HG03558 (cell line): ENCODE results near the gene PKP4.
"Not testable (repeated sequence)": the region's sequence is repeated elsewhere in the genome, so short reads cannot be mapped to it uniquely, and the experiment has no call there.

ENCODE experiments used
- ATAC-seq: cut with Tn5 transposase; IDR thresholded peaks from one replicate; pipeline ENCODE4 v1.9.1; 2021; ENCODE audit warnings: moderate number of reproducible peaks; ENCODE audit not compliant: unreplicated experiment; ENCODE audit errors: extremely low read depth

The PKP4 gene

DNA sequence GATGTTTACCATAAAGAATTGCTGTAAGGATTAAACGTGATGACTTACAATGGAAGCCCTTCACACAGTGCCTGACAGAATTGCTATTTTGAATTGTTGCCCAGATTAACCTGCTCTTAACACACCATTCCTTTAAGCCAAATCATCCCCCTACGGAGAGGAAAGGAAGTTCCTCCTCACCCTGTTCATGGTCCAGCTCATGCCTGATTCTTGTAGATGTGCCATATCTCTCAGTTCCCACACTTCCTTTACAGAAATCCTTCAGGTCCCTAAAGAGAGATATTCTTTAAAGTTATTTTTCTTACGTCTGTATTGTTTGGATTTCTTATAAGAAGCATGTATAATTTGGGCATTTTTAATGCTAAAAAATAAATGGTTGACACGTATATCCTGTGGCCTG, 210.8 kb downstream of the PKP4 start:
- no peak for ATAC-seq

DNA sequence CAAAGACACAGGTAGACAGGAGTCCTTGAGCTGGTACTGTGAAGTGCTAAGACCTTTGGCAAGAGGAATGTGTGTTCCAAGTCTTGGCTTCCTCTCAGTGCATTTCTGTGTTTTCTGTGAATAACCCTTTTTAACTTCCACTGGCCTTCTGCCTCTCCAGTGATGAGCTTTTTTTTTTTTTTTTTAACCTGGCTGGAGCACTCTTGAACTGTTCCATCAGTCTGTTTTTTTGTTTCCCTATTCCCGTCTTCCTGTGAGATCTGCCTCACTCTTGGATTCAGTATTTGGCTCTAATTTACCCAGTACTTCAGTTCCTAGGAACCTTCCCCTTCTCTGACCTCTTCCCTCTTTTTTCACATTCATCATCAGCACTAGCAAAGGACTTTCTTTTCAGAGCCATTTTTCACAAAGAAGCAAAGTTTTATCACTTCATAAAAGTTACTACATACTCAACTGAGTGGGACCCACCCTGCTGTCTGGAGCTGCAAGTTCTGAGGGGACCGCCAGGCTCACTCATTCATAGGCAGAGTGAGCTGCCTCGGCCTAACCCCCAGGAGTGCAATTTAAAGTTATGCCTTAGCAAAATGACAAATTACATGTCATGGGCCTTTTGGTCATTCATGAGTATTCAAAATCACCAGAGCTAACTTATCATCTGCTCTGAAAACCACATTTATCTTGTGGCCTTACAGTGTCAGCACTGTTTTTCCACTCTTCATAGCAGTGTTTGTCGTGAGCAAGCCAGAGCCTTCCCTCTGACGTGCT, 211.4 kb downstream of the PKP4 start:
- no peak for ATAC-seq

DNA sequence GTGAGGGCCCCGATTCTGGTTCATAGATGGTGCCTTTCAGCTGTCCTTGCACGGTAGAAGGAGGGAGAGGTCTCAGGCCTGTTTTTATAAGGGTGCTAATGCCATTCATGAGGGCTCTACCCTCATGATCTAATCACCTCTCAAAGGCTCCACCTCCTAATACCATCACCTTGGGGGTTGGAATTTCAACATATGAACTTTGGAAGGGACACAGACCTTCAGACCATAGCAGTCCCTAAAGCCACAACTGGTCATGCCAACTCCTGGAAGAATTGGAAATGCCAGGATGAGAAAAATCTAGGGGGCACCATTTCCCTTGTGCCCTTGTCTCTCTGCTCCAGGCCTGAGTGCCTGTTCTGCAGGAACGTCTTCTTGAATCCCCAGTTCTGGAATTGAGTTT, 213.5 kb downstream of the PKP4 start:
- no peak for ATAC-seq

- ATAC-seq = no peak
These were observed 214.9 kb downstream of the PKP4 start for GRCh38 chr2:158671360-158672245.

DNA sequence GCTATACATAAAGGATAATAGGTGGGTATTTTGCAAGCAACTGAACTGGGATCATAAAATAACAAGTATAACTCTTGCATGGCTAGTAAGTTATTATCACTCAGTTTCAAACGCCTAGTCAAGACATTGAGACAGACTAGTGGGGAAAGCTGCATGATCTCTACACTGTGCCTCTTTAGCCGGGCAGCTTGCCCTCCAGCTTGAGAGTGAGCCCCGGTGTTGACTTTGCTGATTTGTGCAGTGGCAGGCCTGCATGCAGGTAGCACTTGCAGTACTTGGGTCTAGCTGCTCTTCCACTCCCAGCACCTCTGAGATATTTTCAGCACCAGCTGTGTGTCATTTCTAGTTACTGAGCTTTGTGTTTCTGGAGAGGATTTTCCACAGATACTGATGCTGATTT, 219.5 kb downstream of the PKP4 start:
- no peak for ATAC-seq

DNA sequence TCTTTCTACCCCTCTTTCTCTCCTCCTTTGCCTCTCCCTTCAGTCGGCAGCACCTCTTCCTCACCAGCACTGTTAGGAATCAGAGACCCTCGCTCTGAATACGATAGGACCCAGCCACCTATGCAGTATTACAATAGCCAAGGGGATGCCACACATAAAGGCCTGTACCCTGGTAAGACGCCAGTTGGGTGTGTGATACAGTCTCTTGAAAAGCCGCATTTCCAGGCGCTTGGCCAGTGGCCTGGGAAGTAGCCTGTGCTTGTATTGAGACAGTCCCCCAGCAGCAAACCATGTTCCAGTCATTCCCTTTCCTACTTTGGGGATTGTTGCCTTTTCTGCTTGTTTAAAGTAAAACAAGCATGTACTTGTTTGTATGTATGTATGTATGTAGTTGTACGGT, 219.9 kb downstream of the PKP4 start:
- ATAC-seq = no peak

- no peak for ATAC-seq
These were observed 220.8 kb downstream of the PKP4 start for GRCh38 chr2:158677542-158677941.

- no peak for ATAC-seq
These were observed 225.1 kb downstream of the PKP4 start for GRCh38 chr2:158681816-158682215.

- no peak for ATAC-seq
These were observed 228.9 kb downstream of the PKP4 start for GRCh38 chr2:158685646-158686045.

- ATAC-seq = no peak
These were observed 229.5 kb downstream of the PKP4 start for GRCh38 chr2:158686210-158686691.

DNA sequence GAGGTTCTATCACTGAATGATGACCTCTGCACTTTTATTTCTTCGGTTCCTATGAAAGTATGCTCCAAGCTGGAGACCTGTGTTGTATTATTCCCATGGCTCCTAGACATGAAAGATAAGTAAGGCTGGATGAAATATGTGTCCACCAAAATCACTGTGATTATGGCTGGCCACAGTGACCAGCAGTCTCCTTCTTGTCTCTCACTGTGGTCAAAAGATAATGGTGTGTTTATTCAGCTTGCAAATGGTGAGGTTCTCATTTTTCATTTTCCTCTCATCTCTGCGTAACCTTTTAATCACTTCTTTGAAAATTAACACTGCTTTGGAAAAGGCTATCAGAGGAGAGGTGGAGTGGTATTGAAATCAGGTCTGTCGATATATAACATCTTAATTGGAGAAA, 230.6 kb downstream of the PKP4 start:
- no peak for ATAC-seq

DNA sequence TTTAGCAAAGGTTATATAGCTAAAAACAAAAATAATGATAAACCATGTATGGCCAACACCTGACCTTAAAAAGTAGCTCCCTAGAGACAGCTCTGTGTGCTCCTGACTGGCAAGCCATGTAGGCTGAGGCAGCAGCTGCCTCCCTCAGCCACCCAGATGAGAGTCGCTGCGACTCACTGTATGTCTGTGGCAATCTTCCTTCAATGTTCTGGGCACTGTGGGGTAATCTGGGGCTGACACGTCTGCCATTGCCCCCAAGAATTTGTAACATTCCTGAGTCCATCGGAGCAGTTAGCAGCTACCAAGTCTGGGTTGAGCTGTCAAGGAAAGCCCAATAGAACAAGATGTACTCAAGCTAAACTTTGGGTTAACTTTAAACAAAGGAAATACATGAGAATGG, 232.0 kb downstream of the PKP4 start:
- ATAC-seq = no peak

DNA sequence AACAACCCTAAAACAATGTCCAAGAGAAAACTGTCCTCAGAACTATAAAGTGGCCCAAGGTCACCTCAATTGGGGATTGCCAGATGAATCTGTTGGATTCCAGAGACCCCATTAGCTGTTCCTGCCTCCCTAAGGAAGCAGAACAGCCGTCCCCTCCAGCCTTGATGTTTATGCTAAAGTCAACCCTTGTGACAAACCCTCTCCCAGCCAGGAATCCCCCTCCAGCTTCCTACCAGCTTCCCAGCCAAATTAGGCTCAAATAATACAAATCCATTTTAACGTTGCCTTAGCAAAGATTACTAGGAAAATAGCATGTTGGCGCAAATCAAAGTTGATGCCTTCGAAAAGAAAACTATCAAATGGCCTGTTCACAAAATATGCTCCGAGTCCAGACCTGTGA, 232.6 kb downstream of the PKP4 start:
- no peak for ATAC-seq

DNA sequence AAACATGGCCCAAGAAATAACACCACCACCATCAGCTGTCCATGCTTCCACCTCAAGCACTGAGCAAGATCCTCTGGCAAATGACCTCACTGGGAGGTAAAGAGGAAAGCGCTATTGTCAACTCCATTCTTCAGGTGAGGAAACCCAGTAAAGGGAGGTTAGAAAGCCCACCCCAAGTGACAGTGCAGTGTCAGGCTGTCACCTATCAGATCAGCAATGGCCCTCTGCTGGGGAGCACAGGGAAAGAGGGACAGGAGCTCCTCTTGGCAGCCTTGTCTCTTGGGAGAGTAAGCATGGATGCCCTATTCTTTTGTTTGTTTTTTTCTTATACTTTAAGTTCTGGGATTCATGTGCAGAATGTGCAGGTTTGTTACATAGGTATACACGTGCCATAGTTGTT, 234.1 kb downstream of the PKP4 start:
- ATAC-seq = no peak

- no peak for ATAC-seq
These were observed 234.9 kb downstream of the PKP4 start for GRCh38 chr2:158691619-158692018.

DNA sequence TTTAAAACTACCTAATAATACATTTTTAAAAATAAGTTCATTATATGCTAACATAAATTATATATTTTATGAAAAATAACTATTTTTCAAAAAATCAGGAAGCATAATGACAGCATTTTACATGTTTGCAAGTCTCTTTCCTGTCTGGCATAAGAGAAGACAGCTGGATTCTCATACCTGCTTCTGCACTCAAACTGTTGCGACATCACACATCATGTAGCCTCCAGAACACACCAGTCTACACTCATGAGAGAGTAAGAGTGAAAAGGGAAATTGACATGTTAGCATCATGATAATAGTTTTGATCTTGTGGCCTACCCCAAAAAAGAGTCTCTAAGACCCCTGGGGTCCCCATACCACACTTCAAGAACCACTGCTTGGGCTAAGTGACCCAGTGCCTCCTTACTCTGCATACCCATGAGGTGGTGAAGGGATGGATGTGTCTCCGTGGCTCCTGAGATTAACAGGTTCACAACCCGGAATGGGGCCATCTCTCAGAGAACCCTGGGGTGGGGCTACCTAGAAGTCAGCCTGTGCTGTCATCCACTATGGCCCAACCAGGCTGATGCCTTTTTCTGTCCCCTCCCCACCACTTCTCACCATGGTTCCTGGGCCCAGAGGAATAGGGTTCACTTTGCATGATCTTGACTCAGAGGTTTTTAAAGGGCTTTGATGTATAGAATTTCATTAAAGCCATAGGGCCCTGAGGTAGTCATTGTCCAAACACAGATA, 235.8 kb downstream of the PKP4 start:
- no peak for ATAC-seq

DNA sequence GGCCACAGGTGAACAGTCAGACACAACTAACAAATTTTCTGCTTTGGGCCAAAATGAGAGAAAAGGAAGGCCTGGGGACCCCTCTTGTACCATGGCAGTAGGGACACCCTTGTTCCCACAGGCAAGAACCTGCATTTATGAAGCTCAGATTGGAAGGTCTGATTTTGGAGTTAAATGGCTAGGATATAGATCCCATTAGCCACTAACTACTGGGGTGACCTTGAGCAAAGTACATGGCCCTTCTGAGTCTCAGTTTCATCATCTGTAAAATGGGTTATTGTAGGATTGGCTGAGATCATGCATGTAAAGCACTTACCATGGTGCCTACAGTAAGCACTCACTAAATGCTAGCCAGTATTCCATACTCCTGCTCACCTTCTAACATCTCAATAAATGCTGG, 236.7 kb downstream of the PKP4 start:
- ATAC-seq = no peak

DNA sequence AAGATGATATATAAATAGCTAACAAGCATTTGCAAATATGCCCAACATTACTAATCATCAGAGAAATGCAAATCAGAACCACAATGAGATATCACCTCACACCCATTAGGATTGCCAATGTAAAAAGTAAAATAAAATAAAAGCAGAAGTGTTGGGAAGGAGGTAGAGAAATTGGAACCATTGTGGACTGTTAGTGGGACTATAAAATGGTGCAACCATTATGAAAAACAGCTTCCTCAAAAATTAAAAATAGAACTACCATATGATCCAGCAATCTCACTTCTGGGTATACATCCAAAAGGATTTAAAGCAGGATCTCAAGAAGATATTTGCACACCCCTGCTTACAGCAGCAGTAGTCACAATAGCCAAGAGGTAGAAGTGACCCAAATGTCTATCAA, 238.6 kb downstream of the PKP4 start:
- no peak for ATAC-seq

DNA sequence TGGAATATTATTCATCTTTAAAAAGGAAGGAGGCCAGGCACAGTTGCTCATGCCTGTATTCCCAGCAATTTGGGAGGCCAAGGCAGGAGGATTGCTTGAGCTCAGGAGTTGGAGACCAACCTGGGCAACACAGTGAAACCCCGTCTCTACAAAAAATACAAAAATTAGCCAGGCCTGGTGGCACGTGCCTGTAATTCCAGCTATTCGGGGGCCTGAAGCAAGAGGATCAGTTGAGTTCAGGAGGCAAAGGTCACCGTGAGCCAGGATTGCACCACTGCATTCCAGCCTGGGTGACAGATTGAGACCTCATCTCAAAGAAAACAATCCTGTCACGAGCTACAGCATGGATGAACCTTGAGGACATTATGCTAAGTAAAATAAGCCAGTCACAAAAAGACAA, 239.0 kb downstream of the PKP4 start:
- not testable (repeated sequence) for ATAC-seq

DNA sequence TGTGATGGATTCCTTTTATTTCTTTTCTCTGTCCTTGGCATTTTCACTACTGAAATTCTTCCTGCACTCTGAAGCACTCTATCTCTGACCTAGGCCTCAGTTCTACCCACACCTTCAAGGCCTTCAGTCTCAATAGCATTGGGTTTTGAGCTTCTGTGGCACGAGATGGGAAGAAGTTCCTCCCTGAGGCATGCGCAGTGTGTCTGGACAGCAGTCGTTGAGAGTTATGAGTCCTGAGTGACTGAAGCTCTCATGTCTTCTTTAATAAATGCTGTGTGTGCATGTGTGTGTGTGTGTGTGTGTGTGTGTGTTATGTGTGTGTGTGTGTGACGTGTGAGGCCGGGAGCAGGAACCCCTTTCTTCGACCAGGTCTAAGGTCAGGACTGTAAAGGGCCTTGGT, 242.6 kb downstream of the PKP4 start:
- no peak for ATAC-seq

GRCh38 chr2:158701101-158701500, 244.3 kb downstream of the PKP4 start:
- ATAC-seq = no peak
